SKM-1 (cell line): Measurements from ENCODE around the gene MRPL38.
A peak's percentile ranks its signal among the peaks of the same experiment; 100 is the strongest.

Source experiments
- DNase-seq: peaks from one replicate; lab custom pipeline; 2025; ENCODE audit not compliant: unreplicated experiment; lab: John Stamatoyannopoulos, UW

MRPL38 gene

GRCh38 chr17:75904749-75905521 is at the start of gene MRPL38:
TSS of gene MRPL38 (minus strand) at chr17:75904884. CDS start at chr17:75904875, 9 bp downstream.
- DNase-seq: peak; percentile 90

GRCh38 chr17:75950855-75951554 is 46.3 kb upstream of the MRPL38 start:
- DNase-seq: no peak

DNA sequence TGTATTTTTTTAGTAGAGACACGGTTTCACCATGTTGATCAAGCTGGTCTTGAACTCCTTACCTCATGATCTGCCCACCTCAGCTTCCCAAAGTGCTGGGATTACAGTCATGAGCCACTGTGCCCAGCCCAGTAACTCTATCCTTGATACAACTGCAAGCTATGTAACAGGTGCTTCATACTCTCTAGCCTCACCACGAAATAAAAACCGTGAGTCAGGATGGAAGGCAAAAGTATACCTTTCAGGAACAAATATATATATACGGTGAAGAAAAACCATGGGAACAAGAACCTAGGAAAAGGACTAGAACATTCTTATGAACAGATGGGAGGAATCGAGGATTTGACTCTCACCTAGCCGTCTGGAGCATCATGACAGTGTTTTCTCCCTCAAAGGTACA is 45.7 kb upstream of the MRPL38 start:
- no peak for DNase-seq

DNA sequence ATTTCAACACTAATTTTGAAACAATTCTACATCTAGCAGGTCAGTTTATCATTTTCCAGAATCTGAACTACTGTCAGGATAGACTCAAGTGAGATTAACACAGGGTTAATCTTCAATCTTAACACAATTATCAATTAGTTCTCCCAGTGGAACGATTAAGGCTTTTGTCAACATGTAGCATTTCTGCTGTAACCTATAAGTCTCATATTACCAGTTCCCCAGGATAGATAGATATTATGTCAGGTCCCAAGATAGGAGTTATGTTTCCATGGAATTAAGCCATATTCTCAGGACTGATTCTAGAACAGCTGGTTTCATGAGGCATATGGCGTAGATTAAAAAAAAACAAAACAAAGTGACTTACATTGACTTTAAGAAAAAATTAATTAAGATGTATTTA is 40.5 kb upstream of the MRPL38 start:
- DNase-seq: no peak

- no peak for DNase-seq
These were observed 38.8 kb upstream of the MRPL38 start for GRCh38 chr17:75943491-75943890.

- DNase-seq: no peak
These were observed 37.8 kb upstream of the MRPL38 start for GRCh38 chr17:75942473-75942872.

DNA sequence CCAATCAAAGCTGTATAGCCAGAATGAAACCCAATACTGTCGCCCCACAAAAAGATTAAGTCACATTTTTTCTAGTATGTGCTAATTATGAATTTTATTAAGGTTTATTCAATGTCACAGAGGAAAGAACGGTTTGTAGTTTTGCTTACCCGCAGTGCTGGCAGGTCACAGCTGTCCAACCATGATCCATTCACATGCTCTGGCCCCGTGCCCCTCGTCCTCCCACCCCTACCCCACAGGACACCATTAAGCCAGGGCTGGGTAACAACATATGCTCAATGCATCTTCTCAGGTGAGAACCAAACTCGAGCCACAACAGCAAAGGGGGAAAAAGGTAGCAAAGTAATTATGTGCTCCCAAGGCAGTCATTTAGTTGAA is 36.7 kb upstream of the MRPL38 start:
- no peak for DNase-seq

GRCh38 chr17:75940727-75941441 is 36.2 kb upstream of the MRPL38 start, which contains the start of gene FBF1:
TSS of gene FBF1 (minus strand) at chr17:75941042. CDS start at chr17:75938149, 2,893 bp downstream.
- DNase-seq: peak; percentile 89

GRCh38 chr17:75937652-75938051 is 33.0 kb upstream of the MRPL38 start:
- DNase-seq: no peak

GRCh38 chr17:75933808-75934207 is 29.1 kb upstream of the MRPL38 start:
- DNase-seq: no peak

GRCh38 chr17:75932852-75933251 is 28.2 kb upstream of the MRPL38 start:
- no peak for DNase-seq

DNA sequence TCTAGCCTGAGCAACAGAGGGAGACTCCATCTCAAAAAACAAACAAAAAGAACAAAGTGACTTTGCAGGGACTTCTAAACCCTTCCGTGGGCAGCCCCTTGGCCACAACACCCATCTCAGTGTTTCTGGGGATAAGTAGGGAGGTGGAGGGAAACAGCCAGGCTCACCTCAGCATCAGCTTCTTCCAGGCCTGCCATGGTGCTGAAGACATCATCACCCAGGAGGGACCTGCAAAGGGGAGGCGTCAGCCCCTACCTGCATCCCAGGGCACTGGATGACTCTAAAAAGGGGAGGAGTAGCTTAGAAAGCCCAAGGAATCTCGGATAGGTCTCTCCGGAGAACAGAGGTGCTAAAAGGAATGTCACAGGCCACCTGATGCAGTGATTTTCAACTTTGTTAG is 26.4 kb upstream of the MRPL38 start:
- no peak for DNase-seq

GRCh38 chr17:75927286-75927922 is 22.7 kb upstream of the MRPL38 start:
- DNase-seq: peak; percentile 28

- DNase-seq: no peak
These were observed 21.8 kb upstream of the MRPL38 start for GRCh38 chr17:75926456-75926855.

DNA sequence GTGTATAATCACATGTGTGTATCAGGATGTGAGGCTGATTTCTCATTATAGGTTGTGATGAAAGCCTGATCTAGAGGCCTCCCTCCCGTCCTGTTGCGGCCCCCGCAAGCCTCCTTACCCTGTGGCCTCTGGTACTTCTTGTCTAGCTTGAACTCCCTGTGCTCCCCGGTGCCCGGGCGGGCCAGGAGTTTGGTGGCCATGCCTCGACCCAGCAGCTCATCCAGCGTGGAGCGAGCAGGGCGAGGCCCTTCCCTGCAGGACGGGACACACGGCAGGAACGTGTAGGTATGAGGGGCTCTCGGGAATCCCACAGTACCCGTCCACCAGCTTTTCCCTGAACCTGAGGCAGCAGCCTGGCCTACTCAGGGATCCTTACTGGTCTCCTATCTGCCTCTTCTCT is 21.2 kb upstream of the MRPL38 start:
- DNase-seq: no peak

GRCh38 chr17:75925103-75925502 is 20.4 kb upstream of the MRPL38 start:
- DNase-seq: no peak

GRCh38 chr17:75922963-75923874 is 18.5 kb upstream of the MRPL38 start:
- DNase-seq: no peak

GRCh38 chr17:75922173-75922961 is 17.7 kb upstream of the MRPL38 start:
- no peak for DNase-seq

DNA sequence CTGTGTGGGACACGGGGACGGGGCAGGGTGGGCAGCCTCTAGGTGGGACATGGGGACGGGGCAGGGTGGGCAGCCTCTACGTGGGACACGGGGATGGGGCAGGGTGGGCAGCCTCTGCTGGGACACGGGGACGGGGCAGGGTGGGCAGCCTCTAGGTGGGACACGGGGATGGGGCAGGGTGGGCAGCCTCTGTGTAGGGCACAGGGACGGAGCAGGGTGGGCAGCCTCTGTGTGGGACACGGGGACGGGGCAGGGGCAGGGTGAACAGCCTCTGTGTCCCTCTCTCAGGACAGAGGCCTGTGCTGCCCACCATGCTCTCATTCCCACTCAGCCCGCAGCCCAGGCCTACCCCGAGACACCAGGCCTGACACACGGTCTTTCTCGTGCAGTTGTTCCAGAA is 16.9 kb upstream of the MRPL38 start:
- no peak for DNase-seq
